WTC11 (cell line): Measurements from ENCODE around the gene PIK3R6. TPM values are rescaled to one million over a fixed set of nuclear protein-coding genes. Genes with fewer than 3 reads are reported as not detected.

Source experiments
- ATAC-seq: fragments of 200-7000 bp; cut with Tn5 transposase; 2 replicates; pipeline ENCODE4 v1.10.0; 2021; ENCODE audit warnings: mild to moderate bottlenecking, moderate library complexity
- CTCF ChIA-PET: fragments of 300-600 bp; sonication (Branson Sonifier 250); formaldehyde crosslinking; loops from one replicate; lab custom pipeline; 2021; ENCODE audit warnings: antibody characterized with exemption; lab: Charles Lee
- POLR2A ChIA-PET: fragments of 350-600 bp; sonication (Branson Sonifier 250); formaldehyde crosslinking; loops from one replicate; lab custom pipeline; 2021; ENCODE audit warnings: antibody characterized with exemption; lab: Charles Lee
- DNase-seq: peaks from one replicate; pipeline ENCODE4 v3.0.0; 2021; ENCODE audit warnings: low spot score
- H3K27ac Mint-ChIP-seq: 2 replicates; pipeline ENCODE4 v1.8.0; 2021; ENCODE audit warnings: mixed read lengths
- H3K27me3 Mint-ChIP-seq: 2 replicates; pipeline ENCODE4 v1.8.0; 2021; ENCODE audit warnings: low read depth, mild to moderate bottlenecking, moderate library complexity, mixed read lengths
- H3K36me3 Mint-ChIP-seq: 2 replicates; pipeline ENCODE4 v1.8.0; 2021; ENCODE audit warnings: mixed read lengths
- H3K4me1 Mint-ChIP-seq: 2 replicates; pipeline ENCODE4 v1.8.0; 2022; ENCODE audit warnings: mixed read lengths
- H3K4me3 Mint-ChIP-seq: 2 replicates; pipeline ENCODE4 v1.8.0; 2021; ENCODE audit warnings: mild to moderate bottlenecking, moderate library complexity, mixed read lengths
- H3K9me3 Mint-ChIP-seq: 2 replicates; pipeline ENCODE4 v1.8.0; 2021; ENCODE audit warnings: mixed read lengths
- IRF2 ChIP-seq: sonication (generic); formaldehyde crosslinking; IDR thresholded peaks from 2 replicates; pipeline ENCODE4 v1.8.0; 2022; ENCODE audit warnings: low read depth, missing genetic modification reagents, borderline replicate concordance
- KAT7 ChIP-seq: sonication (generic); formaldehyde crosslinking; IDR thresholded peaks from 2 replicates; pipeline ENCODE4 v1.8.1; 2023; ENCODE audit warnings: missing genetic modification reagents, mild to moderate bottlenecking, borderline replicate concordance
- MXD4 ChIP-seq: fragments of 250-450 bp; sonication (Bioruptor Pico); IDR thresholded peaks from 2 replicates; pipeline ENCODE4 v1.8.0; 2021; ENCODE audit warnings: mild to moderate bottlenecking, moderate library complexity, borderline replicate concordance
- NFE2L1 ChIP-seq: sonication (generic); formaldehyde crosslinking; IDR thresholded peaks from 2 replicates; pipeline ENCODE4 v1.8.1; 2023; ENCODE audit warnings: missing genetic modification reagents
- NR2C2 ChIP-seq: sonication (generic); formaldehyde crosslinking; IDR thresholded peaks from 2 replicates; pipeline ENCODE4 v1.8.0; 2022; ENCODE audit warnings: mild to moderate bottlenecking, missing genetic modification reagents
- SMAD4 ChIP-seq: sonication (generic); formaldehyde crosslinking; IDR thresholded peaks from 2 replicates; pipeline ENCODE4 v1.8.0; 2022; ENCODE audit warnings: mild to moderate bottlenecking, missing genetic modification reagents
- TCF7 ChIP-seq: sonication (generic); formaldehyde crosslinking; IDR thresholded peaks from 2 replicates; pipeline ENCODE4 v1.8.0; 2022; ENCODE audit warnings: mild to moderate bottlenecking, low read depth, missing genetic modification reagents, moderate library complexity
- ZNF263 ChIP-seq: sonication (generic); formaldehyde crosslinking; IDR thresholded peaks from 2 replicates; pipeline ENCODE4 v1.8.1; 2022; ENCODE audit warnings: low read depth, mild to moderate bottlenecking, moderate library complexity, missing genetic modification reagents
- ZNF317 ChIP-seq: sonication (generic); formaldehyde crosslinking; IDR thresholded peaks from 2 replicates; pipeline ENCODE4 v1.8.1; 2023; ENCODE audit warnings: low read depth, mild to moderate bottlenecking, moderate library complexity, missing genetic modification reagents, borderline replicate concordance
- total RNA-seq: library from RNA; stranded (reverse); gene quantifications from 3 replicates; pipeline ENCODE4 v1.2.3, GENCODE V29; 2021
- TF ChIP-seq, protein P1 (sequence below): sonication (generic); formaldehyde crosslinking; IDR thresholded peaks from 2 replicates; pipeline ENCODE4 v1.8.1; 2023; ENCODE audit warnings: mild to moderate bottlenecking, missing genetic modification reagents, moderate library complexity
- TF ChIP-seq, protein P2 (sequence below): sonication (generic); formaldehyde crosslinking; IDR thresholded peaks from 2 replicates; pipeline ENCODE4 v1.8.1; 2023; ENCODE audit warnings: mild to moderate bottlenecking, missing genetic modification reagents
- TF ChIP-seq, protein P3 (sequence below): sonication (generic); formaldehyde crosslinking; conservative IDR thresholded peaks from 2 replicates; pipeline ENCODE4 v1.8.1; 2023; ENCODE audit warnings: mild to moderate bottlenecking, low read depth, missing genetic modification reagents, moderate library complexity
- TF ChIP-seq, protein P4 (sequence below): sonication (generic); formaldehyde crosslinking; IDR thresholded peaks from 2 replicates; pipeline ENCODE4 v1.8.1; 2023; ENCODE audit warnings: mild to moderate bottlenecking, missing genetic modification reagents
- TF ChIP-seq, protein P5 (sequence below): sonication (generic); formaldehyde crosslinking; IDR thresholded peaks from 2 replicates; pipeline ENCODE4 v1.8.0; 2023; ENCODE audit warnings: missing genetic modification reagents, mild to moderate bottlenecking, borderline replicate concordance

Gene PIK3R6
- total RNA-seq, 1 experiment from 2014 or later: 0.15 TPM

DNA sequence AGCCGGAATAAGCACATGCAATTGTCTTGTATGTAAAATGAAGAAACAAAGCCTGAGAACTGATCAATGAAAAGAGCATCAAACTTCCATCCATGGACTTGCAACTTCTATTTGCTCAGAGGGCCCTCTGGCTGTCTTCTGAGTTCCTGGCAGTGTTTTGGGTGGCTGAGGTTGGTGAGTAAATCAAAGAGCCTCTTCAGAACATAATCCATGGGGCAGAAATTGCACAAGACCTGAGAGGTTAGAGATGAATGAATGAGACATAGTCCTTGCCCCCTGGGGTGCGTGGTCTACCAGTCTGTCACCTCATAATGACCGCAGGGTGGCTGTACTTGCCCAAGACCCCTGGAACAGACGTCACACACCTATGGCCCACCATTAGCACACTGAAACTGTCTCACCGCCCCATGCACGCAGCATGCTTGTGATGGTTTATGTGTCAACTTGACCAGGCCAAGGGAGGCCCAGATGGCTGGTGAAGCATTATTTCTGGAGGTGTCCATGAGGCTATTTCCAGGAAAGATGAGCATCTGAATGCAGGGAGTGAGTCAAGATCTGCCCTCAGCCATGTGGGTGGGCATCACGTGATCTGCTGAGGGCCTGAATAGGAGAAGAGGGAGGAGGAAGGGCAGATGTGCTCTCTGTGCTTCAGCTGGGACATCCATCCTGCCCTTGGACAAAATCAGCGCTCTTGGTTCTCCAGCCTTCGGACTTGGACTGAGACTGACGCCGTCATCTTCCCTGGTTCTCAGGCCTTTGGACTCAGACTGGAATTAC lies 8.3 kb downstream of the PIK3R6 start:
- ChIA-PET POLR2A (no interaction called here), CTCF (interaction anchor here (1.2 to 1.7 kb wide), 5 partner anchors 26 to 74 kb away, joined by 3 to 14 read pairs (median 5); partner anchors contain the start of gene MFSD6L)
- H3K4me3 Mint-ChIP-seq: no peak overlapping the region
- peak overlapping the region; percentile 73; the same call in 1 of the 2 replicates for H3K27ac Mint-ChIP-seq
- ATAC-seq (no peak), DNase-seq (no peak)
- TF ChIP-seq, protein P1, sequence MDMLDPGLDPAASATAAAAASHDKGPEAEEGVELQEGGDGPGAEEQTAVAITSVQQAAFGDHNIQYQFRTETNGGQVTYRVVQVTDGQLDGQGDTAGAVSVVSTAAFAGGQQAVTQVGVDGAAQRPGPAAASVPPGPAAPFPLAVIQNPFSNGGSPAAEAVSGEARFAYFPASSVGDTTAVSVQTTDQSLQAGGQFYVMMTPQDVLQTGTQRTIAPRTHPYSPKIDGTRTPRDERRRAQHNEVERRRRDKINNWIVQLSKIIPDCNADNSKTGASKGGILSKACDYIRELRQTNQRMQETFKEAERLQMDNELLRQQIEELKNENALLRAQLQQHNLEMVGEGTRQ (CRISPR knock-in tag): peak; percentile 55; the same call in 1 of the 2 replicates
- TF ChIP-seq NFE2L1 (CRISPR knock-in tag): no peak
- no peaks in the 10 kb centered on the region for H3K36me3 Mint-ChIP-seq
- H3K4me1 Mint-ChIP-seq: peaks cover 41% of the 10 kb centered on the region
- 0 out of 2 replicates have a peak, but pooled peaks cover 3% of the 10 kb centered on the region for H3K9me3 Mint-ChIP-seq
- H3K27me3 Mint-ChIP-seq: no peaks in the 10 kb centered on the region; the same call in 1 of the 2 replicates

DNA sequence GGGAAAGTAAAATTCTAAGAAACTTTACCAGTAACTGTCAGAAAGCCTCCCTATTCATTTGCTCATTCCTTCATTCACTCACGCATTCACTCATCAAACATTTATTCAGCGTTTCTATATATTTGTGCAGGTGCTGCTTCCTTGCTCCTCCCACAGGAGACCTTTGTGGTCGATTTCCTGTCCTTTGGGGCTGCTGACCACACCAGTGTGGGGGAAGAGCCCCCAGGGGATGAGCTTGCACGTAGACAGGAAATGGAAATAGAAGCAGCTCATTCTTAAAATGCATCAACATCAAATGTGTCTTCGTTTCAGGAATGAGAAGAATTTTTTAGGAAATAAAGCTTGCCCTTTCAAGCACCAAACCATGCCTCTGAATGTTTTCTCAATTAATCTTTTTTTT lies 9.6 kb downstream of the PIK3R6 start:
- H3K36me3 Mint-ChIP-seq: no peaks in the 10 kb centered on the region
- peak overlapping the region; percentile 98 for H3K27ac Mint-ChIP-seq
- CTCF ChIA-PET: interaction anchor here (0.6 to 1.7 kb wide), 12 partner anchors 9 to 1032 kb away, joined by 3 to 14 read pairs (median 5); partner anchors contain the start of gene MFSD6L
- H3K4me1 Mint-ChIP-seq: peaks cover 41% of the 10 kb centered on the region
- POLR2A ChIA-PET: interaction anchor here (0.6 to 0.7 kb wide), 2 partner anchors 175 to 451 kb away, joined by 3 to 6 read pairs; no protein-coding TSS in a partner anchor
- peak; percentile 44; the same call in 1 of the 2 replicates for ATAC-seq
- TF ChIP-seq, protein P2, sequence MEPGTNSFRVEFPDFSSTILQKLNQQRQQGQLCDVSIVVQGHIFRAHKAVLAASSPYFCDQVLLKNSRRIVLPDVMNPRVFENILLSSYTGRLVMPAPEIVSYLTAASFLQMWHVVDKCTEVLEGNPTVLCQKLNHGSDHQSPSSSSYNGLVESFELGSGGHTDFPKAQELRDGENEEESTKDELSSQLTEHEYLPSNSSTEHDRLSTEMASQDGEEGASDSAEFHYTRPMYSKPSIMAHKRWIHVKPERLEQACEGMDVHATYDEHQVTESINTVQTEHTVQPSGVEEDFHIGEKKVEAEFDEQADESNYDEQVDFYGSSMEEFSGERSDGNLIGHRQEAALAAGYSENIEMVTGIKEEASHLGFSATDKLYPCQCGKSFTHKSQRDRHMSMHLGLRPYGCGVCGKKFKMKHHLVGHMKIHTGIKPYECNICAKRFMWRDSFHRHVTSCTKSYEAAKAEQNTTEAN (CRISPR knock-in tag): no peak
- TF ChIP-seq ZNF263 (CRISPR knock-in tag) (no peak), MXD4 (CRISPR knock-in tag) (no peak), KAT7 (CRISPR knock-in tag) (no peak), TCF7 (CRISPR knock-in tag) (no peak), SMAD4 (CRISPR knock-in tag) (no peak), IRF2 (no peak), NR2C2 (CRISPR knock-in tag) (no peak), ZNF317 (no peak)
- TF ChIP-seq, protein P3, sequence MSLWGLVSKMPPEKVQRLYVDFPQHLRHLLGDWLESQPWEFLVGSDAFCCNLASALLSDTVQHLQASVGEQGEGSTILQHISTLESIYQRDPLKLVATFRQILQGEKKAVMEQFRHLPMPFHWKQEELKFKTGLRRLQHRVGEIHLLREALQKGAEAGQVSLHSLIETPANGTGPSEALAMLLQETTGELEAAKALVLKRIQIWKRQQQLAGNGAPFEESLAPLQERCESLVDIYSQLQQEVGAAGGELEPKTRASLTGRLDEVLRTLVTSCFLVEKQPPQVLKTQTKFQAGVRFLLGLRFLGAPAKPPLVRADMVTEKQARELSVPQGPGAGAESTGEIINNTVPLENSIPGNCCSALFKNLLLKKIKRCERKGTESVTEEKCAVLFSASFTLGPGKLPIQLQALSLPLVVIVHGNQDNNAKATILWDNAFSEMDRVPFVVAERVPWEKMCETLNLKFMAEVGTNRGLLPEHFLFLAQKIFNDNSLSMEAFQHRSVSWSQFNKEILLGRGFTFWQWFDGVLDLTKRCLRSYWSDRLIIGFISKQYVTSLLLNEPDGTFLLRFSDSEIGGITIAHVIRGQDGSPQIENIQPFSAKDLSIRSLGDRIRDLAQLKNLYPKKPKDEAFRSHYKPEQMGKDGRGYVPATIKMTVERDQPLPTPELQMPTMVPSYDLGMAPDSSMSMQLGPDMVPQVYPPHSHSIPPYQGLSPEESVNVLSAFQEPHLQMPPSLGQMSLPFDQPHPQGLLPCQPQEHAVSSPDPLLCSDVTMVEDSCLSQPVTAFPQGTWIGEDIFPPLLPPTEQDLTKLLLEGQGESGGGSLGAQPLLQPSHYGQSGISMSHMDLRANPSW (CRISPR knock-in tag): no peak
- TF ChIP-seq, protein P4, sequence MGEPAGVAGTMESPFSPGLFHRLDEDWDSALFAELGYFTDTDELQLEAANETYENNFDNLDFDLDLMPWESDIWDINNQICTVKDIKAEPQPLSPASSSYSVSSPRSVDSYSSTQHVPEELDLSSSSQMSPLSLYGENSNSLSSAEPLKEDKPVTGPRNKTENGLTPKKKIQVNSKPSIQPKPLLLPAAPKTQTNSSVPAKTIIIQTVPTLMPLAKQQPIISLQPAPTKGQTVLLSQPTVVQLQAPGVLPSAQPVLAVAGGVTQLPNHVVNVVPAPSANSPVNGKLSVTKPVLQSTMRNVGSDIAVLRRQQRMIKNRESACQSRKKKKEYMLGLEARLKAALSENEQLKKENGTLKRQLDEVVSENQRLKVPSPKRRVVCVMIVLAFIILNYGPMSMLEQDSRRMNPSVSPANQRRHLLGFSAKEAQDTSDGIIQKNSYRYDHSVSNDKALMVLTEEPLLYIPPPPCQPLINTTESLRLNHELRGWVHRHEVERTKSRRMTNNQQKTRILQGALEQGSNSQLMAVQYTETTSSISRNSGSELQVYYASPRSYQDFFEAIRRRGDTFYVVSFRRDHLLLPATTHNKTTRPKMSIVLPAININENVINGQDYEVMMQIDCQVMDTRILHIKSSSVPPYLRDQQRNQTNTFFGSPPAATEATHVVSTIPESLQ: no peak
- TF ChIP-seq, protein P5, sequence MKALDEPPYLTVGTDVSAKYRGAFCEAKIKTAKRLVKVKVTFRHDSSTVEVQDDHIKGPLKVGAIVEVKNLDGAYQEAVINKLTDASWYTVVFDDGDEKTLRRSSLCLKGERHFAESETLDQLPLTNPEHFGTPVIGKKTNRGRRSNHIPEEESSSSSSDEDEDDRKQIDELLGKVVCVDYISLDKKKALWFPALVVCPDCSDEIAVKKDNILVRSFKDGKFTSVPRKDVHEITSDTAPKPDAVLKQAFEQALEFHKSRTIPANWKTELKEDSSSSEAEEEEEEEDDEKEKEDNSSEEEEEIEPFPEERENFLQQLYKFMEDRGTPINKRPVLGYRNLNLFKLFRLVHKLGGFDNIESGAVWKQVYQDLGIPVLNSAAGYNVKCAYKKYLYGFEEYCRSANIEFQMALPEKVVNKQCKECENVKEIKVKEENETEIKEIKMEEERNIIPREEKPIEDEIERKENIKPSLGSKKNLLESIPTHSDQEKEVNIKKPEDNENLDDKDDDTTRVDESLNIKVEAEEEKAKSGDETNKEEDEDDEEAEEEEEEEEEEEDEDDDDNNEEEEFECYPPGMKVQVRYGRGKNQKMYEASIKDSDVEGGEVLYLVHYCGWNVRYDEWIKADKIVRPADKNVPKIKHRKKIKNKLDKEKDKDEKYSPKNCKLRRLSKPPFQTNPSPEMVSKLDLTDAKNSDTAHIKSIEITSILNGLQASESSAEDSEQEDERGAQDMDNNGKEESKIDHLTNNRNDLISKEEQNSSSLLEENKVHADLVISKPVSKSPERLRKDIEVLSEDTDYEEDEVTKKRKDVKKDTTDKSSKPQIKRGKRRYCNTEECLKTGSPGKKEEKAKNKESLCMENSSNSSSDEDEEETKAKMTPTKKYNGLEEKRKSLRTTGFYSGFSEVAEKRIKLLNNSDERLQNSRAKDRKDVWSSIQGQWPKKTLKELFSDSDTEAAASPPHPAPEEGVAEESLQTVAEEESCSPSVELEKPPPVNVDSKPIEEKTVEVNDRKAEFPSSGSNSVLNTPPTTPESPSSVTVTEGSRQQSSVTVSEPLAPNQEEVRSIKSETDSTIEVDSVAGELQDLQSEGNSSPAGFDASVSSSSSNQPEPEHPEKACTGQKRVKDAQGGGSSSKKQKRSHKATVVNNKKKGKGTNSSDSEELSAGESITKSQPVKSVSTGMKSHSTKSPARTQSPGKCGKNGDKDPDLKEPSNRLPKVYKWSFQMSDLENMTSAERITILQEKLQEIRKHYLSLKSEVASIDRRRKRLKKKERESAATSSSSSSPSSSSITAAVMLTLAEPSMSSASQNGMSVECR (CRISPR knock-in tag): no peak
- no peak for DNase-seq
- no peaks in the 10 kb centered on the region for H3K9me3 Mint-ChIP-seq
- no peak overlapping the region for H3K4me3 Mint-ChIP-seq
- no peaks in the 10 kb centered on the region; the same call in 1 of the 2 replicates for H3K27me3 Mint-ChIP-seq
